Measurements from ENCODE around the gene SCLY.

The SCLY gene

GRCh38 chr2:238127165-238128060 is 66.6 kb downstream of the SCLY start:
- DNase-seq (ENCODE audit: low read depth) = no peak

- DNase-seq (ENCODE audit: low read depth) = no peak
Measured at GRCh38 chr2:238128061-238128440, 67.2 kb downstream of the SCLY start.

GRCh38 chr2:238128534-238129001 is 67.8 kb downstream of the SCLY start:
- no peak for DNase-seq (ENCODE audit: low read depth)

DNA sequence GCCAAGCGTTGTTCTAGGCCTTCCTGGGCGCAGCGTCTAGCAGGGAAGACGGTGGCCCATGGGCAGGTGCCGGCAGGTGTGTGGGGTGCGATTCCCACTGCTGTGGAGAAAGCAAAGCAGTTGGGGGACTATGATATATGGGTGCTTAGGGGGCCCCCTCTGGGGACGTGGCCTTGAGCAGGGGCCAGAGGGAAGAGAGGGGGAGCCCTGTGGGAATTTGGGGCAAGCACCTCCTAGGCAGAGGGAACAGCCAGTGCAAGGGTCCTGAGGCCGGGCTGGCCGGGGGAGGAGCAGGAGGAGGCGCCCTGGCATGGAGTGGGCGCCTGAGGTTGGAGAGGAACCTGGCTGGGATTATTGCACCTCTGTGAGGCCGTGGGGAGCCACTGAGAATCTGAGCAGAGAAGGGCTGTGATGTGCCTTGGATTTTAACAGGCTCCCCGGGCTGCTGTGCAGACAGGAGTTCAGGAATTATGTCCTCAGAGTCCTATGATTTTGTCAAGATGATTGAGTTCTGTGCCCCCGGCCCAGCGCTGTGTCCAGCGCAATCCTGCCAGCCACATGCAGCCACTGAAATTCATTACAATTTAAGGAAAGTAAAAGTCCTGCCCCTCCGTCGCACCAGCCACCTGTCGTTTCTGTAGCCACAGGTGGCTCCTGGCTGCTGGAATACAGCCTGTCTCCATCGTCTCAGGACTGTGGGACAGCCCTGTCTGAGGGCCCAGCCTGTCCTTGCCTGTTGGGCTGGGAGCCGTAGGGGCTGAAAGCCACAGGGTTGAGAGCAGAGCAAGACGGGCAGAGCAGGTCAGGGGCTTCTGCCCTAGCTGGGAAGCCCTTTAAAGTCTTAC is 68.6 kb downstream of the SCLY start:
- no peak for DNase-seq (ENCODE audit: low read depth)

GRCh38 chr2:238130111-238130695 is 69.4 kb downstream of the SCLY start:
- DNase-seq (ENCODE audit: low read depth) = no peak

- no peak for DNase-seq (ENCODE audit: low read depth)
Measured at GRCh38 chr2:238130696-238131628, 70.2 kb downstream of the SCLY start.

DNA sequence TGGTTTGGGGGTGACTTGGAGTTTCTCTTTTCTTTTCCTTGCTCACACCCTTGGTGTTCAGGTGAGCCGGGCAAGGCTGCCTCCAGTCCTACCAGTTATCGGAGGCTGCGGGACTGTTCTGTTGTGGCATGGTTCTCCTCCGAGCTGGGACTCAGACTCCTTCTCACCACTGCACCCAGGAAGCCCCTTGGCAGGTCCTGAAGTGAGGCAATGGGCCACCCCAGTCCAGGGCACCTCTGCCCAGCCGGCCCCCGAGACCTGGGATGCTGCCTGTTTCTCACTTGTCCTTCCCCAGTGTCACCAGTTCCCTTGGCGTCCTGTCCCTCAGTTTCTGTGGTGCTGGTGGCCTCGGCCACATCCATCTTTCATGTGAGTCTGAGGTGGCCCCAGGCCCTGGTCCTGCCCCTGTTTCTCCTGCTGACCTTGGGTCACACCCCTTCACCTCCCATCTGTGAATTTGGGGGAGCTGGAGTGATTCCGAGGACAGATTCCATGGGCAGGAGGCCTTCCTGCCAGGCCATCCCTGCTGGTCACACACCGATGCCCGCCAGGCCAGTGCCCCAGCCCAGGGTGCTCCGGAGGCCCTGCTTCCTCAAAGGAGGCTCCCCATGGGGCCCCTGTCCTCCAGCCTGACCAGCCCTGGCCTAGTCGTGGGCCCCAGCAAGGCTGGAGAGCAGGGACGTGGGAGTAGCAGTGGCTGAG is 71.1 kb downstream of the SCLY start:
- DNase-seq (ENCODE audit: low read depth) = no peak

- no peak for DNase-seq (ENCODE audit: low read depth)
Measured at GRCh38 chr2:238132463-238133450, 72.0 kb downstream of the SCLY start.

DNA sequence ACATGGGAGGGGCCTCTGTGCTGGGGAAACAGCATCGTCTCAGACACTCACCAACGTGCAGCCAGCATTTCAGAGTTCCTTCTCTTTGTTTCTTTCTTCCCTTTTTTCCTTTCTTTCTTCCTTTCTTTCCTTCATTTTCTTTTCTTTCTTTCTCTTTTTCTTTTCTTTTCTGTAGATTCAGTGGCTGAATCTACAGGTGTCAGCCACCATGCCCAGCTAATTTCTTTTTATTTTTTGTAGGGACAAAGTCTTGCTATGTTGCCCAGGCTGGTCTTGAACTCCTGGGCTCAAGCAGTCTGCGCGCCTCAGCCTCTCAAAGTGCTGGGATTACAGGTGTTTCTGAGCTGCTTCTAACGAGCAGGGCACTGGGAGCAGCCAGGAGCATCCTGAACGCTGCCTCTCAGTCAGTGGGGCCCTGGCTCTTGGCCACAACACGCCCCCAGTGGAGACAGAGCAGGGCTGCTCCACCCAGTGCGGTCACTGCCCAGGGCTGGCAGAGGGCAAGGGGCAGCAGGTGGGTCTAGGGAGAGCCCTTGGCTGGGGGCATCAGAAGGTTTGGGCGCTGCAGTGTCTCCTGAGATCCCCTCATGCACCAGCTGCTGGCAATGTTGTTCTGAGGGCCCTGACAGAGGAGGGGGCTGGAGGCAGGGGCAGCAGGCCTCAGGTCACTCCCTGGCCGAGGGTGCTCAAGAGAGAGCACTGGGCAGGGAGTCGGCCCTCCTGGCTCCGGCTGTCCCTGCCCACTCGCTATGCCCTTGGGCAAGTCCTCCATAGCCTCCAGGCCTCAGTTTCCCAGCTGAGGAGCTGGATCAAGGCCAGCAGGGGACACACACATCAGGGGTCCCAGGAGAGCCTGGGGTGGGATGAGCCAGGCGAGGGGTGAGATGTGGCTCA is 72.9 kb downstream of the SCLY start:
- no peak for DNase-seq (ENCODE audit: low read depth)

- no peak for DNase-seq (ENCODE audit: low read depth)
Measured at GRCh38 chr2:238134393-238134785, 73.6 kb downstream of the SCLY start.

DNA sequence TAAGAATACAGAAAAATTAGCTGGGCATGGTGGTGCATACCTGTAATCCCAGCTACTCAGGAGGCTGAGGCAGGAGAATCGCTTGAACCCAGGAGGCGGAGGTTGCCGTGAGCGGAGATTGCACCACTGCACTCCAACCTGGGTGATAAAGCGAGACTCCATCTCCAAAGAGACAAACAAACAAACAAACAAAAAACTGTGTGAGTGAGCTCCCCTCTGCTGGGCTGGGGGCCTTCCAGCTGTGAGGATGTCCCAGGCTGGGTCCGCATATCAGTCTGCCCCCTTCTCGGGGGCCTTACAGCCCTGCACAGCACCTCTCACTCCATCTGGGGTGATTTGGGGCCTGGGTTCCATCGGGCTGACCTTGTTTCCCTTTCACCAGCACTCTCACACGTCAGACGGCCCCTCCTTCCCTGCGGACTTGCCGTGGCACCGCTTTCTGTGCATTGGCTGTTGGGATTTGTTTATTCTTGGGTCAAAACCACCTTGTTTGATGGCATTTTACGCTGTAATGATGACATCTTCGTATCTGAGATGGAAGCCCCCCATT is 74.9 kb downstream of the SCLY start:
- DNase-seq (ENCODE audit: low read depth) = no peak

DNA sequence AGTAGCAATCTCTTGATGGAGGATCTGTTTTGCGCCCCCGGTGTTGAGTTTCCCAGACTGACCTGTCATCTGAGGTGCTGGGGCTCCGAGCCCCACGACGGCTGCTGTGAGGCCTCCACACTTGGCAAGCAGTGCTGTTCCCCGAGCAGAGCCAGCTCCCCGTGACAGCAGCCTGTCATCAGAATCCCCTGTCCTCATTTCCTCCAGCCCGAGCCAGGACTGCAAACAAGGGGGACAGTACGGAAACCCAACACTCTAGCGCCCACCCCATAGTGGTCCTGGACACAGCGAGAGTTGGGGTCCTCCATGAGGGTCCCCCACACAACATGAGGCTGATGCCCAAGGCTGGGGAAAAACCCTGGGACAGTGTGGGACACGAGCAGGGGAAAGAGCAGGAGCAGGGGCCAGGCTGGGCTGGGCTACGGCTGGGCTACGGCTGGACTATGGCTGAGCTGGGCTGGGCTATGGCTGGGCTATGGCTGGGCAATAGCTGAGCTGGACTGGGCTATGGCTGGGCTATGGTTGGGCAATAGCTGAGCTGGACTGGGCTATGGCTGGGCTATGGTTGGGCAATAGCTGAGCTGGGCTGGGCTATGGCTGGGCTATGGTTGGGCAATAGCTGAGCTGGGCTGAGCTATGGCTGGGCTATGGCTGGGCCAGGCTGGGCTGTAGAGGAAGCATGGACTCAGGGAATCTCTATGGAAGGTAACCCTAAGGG is 76.2 kb downstream of the SCLY start:
- DNase-seq (ENCODE audit: low read depth) = no peak

- DNase-seq (ENCODE audit: low read depth) = no peak
Measured at GRCh38 chr2:238137885-238138284, 77.1 kb downstream of the SCLY start.

- no peak for DNase-seq (ENCODE audit: low read depth)
Measured at GRCh38 chr2:238138331-238139195, 77.8 kb downstream of the SCLY start, which contains the start of gene KLHL30. Gene KLHL30 (plus strand): TSS chr2:238138668. CDS start chr2:238140755, 2,087 bp downstream.

- no peak for DNase-seq (ENCODE audit: low read depth)
Measured at GRCh38 chr2:238139196-238140039, 78.6 kb downstream of the SCLY start.
